HG02943 (cell line): ENCODE data around the gene LCP2.

Experiments
- ATAC-seq: cut with Tn5 transposase; IDR thresholded peaks from one replicate; pipeline ENCODE4 v1.9.1; 2021; ENCODE audit warnings: mild to moderate bottlenecking, low read depth, moderate library complexity; ENCODE audit not compliant: unreplicated experiment

Gene LCP2

GRCh38 chr5:170317499-170317898 lies 19.9 kb upstream of the LCP2 start:
- ATAC-seq = no peak

GRCh38 chr5:170316937-170317336 lies 19.4 kb upstream of the LCP2 start:
- ATAC-seq = no peak

DNA sequence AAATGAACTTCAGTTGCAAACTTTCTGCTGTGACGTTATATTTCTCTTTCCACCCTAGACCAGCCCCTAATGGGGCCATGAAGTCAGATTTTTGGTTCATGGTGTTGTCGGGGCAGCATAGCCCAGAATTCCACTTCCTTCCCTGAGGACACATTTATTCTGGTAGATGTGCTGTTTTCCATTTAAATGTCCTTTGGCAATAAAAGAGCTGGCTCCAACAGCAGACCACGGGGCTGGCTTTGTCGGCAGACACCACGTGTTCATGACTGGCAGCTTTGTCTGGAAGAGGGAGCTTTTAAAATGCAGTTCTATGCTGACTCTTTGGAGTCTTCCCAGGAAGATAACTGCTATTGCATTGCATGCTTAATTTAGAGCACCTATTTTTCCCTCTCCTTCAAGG lies 17.6 kb upstream of the LCP2 start:
- ATAC-seq = no peak

- ATAC-seq = no peak
Observed at GRCh38 chr5:170314541-170315095, 17.0 kb upstream of the LCP2 start.

- no peak for ATAC-seq
Observed at GRCh38 chr5:170313816-170314215, 16.2 kb upstream of the LCP2 start.

DNA sequence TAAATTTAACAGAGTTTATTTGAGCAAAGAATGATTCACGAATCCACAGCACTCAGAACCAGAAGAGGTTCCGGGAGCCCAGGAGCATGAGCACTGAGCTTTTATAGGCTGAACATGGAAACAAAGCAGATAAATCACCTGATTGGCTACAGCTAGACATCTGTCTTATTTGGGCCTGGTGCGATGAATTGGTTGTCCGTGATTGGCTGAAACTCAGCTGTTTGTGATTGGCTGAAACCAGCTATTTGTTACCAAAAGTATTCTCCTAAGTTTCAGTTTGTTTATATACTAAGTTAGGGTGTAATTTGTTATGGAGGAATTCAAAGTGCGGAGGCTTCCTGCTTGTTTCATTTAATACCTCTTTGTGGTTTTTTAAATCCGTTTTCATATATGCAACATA lies 15.8 kb upstream of the LCP2 start:
- ATAC-seq = no peak

GRCh38 chr5:170312666-170313065 lies 15.1 kb upstream of the LCP2 start:
- no peak for ATAC-seq

- no peak for ATAC-seq
Observed at GRCh38 chr5:170312301-170312595, 14.7 kb upstream of the LCP2 start.

- no peak for ATAC-seq
Observed at GRCh38 chr5:170311511-170312300, 14.1 kb upstream of the LCP2 start.

GRCh38 chr5:170310256-170310926 lies 12.8 kb upstream of the LCP2 start:
- no peak for ATAC-seq

- no peak for ATAC-seq
Observed at GRCh38 chr5:170308686-170309085, 11.1 kb upstream of the LCP2 start.

DNA sequence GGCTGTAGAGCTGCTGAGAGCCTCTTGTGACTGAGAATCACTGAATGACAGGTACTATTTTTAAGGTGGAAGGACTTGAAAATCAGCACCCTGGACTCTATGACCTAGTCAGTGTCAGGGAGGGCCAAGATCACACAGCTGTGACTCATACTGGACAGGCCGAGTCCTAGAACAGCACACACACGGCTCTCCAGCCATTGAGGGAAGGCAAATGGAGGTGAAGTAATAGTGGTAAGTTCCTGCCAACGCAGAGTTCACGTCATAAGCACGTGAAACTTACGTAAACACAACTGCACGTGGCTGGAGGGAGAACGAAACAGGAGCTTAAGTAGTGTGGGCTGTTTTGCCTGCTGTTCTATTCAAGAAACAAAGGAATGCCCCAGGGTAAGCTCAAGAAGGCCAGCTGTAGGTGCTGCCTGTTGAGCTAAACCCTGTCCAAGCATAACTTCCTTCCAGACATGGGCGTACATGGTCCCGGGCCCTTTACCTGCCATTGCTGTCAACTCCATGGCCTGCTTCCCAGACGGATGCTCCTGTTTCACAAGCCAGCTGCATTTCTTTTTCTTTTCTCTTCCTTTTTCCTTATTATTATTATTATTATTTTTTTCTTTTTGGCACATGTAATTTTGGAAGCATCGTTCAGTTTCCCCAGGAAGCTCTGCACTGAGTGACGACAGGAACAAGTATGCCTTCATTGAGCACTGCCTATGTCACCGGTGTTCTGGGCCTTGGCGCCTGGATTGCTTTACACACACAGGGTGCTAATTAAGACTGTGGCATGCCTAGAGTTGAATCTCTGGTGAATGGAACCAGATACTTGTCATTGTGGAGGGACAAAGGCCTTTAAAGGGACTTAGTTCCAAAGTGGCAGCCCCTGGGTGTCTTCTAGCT lies 10.2 kb upstream of the LCP2 start:
- ATAC-seq = no peak

DNA sequence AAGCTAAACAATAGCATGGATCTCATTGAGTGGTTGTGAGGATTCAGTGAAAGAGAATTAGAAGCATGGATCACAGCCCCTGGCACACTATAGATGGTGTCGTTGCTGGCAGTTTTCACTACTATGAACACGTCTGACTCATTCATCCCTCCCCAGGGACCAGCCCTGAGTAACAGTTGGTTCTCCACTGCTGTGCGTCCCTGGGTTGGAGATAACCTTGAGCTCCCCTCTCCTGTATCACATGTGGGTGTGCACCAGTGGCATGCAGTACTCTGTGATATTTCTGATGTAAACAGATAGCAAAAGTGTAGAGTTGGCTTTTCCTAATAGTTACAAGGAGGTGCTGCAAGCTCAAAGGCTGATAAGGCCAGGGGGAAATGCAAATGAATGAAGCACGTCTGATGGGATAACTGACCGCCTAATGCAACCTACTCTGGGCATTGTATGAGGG lies 8.8 kb upstream of the LCP2 start:
- ATAC-seq = no peak

DNA sequence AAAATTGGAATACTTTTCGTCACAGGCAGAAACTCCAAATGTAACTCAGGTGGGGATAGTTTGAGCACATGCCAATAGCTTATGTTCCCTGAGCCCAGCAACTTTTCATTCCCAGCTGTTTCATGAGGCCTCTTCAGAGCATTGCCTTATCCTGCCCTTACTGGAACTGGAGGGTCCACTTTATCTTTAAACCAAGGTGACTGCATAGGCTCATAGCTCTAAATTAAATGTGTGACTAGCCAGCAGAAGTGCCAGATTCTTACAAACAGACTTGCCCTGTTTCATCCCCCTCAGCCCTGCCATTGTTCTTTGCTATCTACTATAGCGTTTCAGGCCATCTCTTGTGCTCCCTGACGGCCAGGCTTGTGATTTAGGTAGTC lies 8.1 kb upstream of the LCP2 start:
- no peak for ATAC-seq

GRCh38 chr5:170305016-170305645 lies 7.6 kb upstream of the LCP2 start:
- no peak for ATAC-seq

DNA sequence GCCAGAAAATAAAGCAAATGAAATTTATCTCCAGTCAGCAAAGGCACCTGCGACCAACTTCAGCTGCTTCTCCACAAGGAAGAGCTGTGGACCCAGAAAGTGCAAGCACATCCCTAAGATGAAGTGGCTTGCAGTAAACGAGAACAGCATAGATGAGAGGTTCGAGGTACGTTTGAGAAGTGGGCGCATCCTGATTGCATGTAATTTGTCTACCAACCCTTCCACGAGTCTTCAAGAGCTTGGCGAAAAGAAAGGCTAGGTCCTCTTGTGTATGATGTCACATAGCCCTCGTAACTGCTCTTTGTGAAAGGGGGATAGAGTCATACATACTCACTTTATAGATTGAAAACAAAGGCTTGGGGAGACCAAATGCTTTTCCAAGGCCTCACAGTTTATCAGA lies 6.0 kb upstream of the LCP2 start:
- no peak for ATAC-seq

DNA sequence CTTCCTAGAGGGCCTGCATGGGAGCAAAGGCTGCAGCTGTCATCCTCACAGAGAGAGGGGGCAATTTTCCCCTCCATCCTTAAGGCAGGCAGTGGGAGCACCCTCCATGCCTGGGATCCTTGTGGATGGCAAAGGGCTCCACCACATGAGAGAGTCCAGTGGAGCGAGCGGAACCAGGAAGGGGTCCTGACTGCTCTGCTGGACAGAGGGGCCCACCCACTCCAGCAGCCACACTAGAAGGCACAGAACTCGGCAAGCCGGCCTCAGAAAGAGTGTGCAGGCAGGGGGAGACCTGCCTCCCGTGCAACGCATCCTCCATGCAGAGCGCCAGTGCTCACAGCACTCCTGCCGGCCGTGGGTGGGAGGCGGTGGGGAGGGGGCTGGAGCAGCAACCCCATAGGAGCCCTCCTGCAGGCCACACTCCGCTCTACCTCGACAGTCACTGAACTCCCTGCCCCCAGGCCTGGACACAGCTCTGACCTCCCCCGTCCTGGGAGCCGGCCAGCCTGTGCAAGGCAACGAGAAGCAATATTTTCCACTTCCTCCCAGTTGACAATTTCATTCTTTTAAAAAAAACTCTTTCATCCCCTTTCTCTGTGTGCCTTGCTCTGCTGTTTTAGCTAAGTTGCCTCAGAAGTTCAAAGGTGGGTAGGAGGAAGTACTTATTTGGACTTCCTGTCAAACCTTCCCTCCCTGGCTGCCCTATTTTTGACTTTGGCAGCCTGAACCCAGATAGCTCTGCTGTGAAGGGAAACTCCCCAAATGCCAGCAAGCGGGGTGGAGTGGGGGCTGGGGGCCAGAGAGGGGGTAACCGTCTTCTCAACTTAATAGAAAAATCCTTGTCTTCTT lies 5.3 kb upstream of the LCP2 start:
- ATAC-seq = peak; percentile 79

GRCh38 chr5:170301981-170302652 lies 4.5 kb upstream of the LCP2 start:
- ATAC-seq = no peak

DNA sequence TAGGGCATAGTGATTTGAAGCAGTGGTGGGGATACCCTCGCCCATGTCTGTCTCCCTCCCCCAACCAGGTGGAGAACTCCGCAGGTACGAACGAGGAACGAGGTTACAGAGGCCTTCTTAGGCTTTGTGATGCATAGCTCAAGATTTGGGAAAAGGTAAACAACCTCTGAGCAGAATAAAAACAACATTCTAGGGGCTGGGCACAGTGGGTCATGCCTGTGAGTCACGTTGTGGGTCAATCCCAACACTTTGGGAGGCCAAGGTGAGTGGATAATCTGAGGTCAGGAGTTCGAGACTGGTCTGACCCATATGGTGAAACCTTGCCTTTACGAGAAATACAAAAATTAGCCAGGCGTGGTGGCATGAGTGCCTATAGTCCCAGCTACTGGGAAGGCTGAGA lies 3.6 kb upstream of the LCP2 start:
- ATAC-seq = no peak
